NCI-H345 treated with DMSO at 0.1 percent for 48 hours (cell line): ENCODE data around the gene HJURP.
A peak's percentile ranks its signal among the peaks of the same experiment; 100 is the strongest.

ENCODE experiments used
- DNase-seq: peaks from one replicate; lab custom pipeline; 2025; ENCODE audit not compliant: unreplicated experiment; lab: John Stamatoyannopoulos, UW

The HJURP gene

GRCh38 chr2:233831011-233831721, 23.2 kb downstream of the HJURP start:
- DNase-seq: peak; percentile 11

- DNase-seq: no peak
Observed at GRCh38 chr2:233830111-233830802, 24.1 kb downstream of the HJURP start.

- DNase-seq: no peak
Observed at GRCh38 chr2:233829193-233830110, 24.9 kb downstream of the HJURP start.

- no peak for DNase-seq
Observed at GRCh38 chr2:233828546-233829192, 25.7 kb downstream of the HJURP start.

- no peak for DNase-seq
Observed at GRCh38 chr2:233824373-233824772, 30.0 kb downstream of the HJURP start.

- DNase-seq: no peak
Observed at GRCh38 chr2:233823731-233824121, 30.6 kb downstream of the HJURP start.

GRCh38 chr2:233822781-233823730, 31.3 kb downstream of the HJURP start:
- DNase-seq: no peak

- no peak for DNase-seq
Observed at GRCh38 chr2:233822101-233822771, 32.1 kb downstream of the HJURP start.

- no peak for DNase-seq
Observed at GRCh38 chr2:233821709-233822100, 32.6 kb downstream of the HJURP start.

- no peak for DNase-seq
Observed at GRCh38 chr2:233821196-233821595, 33.1 kb downstream of the HJURP start.

- DNase-seq: no peak
Observed at GRCh38 chr2:233820774-233821105, 33.6 kb downstream of the HJURP start.

GRCh38 chr2:233819884-233820773, 34.2 kb downstream of the HJURP start:
- no peak for DNase-seq

GRCh38 chr2:233818639-233819621, 35.4 kb downstream of the HJURP start:
- no peak for DNase-seq

- no peak for DNase-seq
Observed at GRCh38 chr2:233817995-233818638, 36.2 kb downstream of the HJURP start.

GRCh38 chr2:233817361-233817911, 36.9 kb downstream of the HJURP start:
- no peak for DNase-seq

GRCh38 chr2:233816771-233817170, 37.6 kb downstream of the HJURP start:
- DNase-seq: no peak

- DNase-seq: no peak
Observed at GRCh38 chr2:233816334-233816733, 38.0 kb downstream of the HJURP start.
